HG03520 (cell line): Measurements from ENCODE around the gene C15orf39.
"Not testable (repeated sequence)": the region's sequence is repeated elsewhere in the genome, so short reads cannot be mapped to it uniquely, and the experiment has no call there.

Experiments
- ATAC-seq: cut with Tn5 transposase; IDR thresholded peaks from one replicate; pipeline ENCODE4 v1.9.1; 2021; ENCODE audit warnings: mild to moderate bottlenecking, moderate library complexity; ENCODE audit not compliant: unreplicated experiment

C15orf39 gene

GRCh38 chr15:75209289-75209676, 7.6 kb downstream of the C15orf39 start:
- no peak for ATAC-seq

- no peak for ATAC-seq
Observed at GRCh38 chr15:75210811-75211230, 9.1 kb downstream of the C15orf39 start.

GRCh38 chr15:75211436-75212199, 9.9 kb downstream of the C15orf39 start:
- ATAC-seq, result no peak

GRCh38 chr15:75212200-75212858, 10.6 kb downstream of the C15orf39 start:
- no peak for ATAC-seq

- no peak for ATAC-seq
Observed at GRCh38 chr15:75213212-75213767, 11.6 kb downstream of the C15orf39 start.

- no peak for ATAC-seq
Observed at GRCh38 chr15:75213768-75214221, 12.1 kb downstream of the C15orf39 start.

GRCh38 chr15:75214293-75215096, 12.8 kb downstream of the C15orf39 start:
- no peak for ATAC-seq

- ATAC-seq, result no peak
Observed at GRCh38 chr15:75215107-75216004, 13.7 kb downstream of the C15orf39 start.

- ATAC-seq, result no peak
Observed at GRCh38 chr15:75217012-75217411, 15.3 kb downstream of the C15orf39 start.

GRCh38 chr15:75217574-75217973, 15.9 kb downstream of the C15orf39 start:
- not testable (repeated sequence) for ATAC-seq

GRCh38 chr15:75219507-75219929, 17.8 kb downstream of the C15orf39 start:
- not testable (repeated sequence) for ATAC-seq

GRCh38 chr15:75223688-75224087, 22.0 kb downstream of the C15orf39 start:
- ATAC-seq, result no peak

- ATAC-seq, result no peak
Observed at GRCh38 chr15:75224281-75224680, 22.6 kb downstream of the C15orf39 start.

GRCh38 chr15:75225102-75225836, 23.6 kb downstream of the C15orf39 start:
- ATAC-seq, result not testable (repeated sequence)

GRCh38 chr15:75225951-75226732, 24.5 kb downstream of the C15orf39 start:
- no peak for ATAC-seq

GRCh38 chr15:75227112-75227511, 25.4 kb downstream of the C15orf39 start:
- ATAC-seq, result not testable (repeated sequence)

- ATAC-seq, result no peak
Observed at GRCh38 chr15:75227663-75228280, 26.1 kb downstream of the C15orf39 start.

GRCh38 chr15:75228787-75229186, 27.1 kb downstream of the C15orf39 start:
- ATAC-seq, result no peak
